HepG2 (cell line): ENCODE results near the gene RABEPK. TPM values are rescaled to one million over a fixed set of nuclear protein-coding genes. Genes with fewer than 3 reads are reported as not detected.

Experiments used
- PITX1 ChIP-seq: sonication (generic); formaldehyde crosslinking; IDR thresholded peaks from 2 replicates; pipeline ENCODE4 v1.5.1; 2020; ENCODE audit warnings: mild to moderate bottlenecking, missing genetic modification reagents
- POLR2A ChIP-seq, 2 experiments: IDR thresholded peaks; 2 replicates each; pipeline ENCODE4 v1.6.1; 2011; ENCODE audit warnings: low read depth in 2 of 2, low read length in 2 of 2, mild to moderate bottlenecking in 1 of 2, moderate library complexity in 1 of 2; ENCODE audit not compliant: insufficient read depth in 1 of 2
- PRMT3 ChIP-seq: sonication (generic); formaldehyde crosslinking; IDR thresholded peaks from 2 replicates; pipeline ENCODE4 v1.8.1; 2022; ENCODE audit warnings: low read depth, mild to moderate bottlenecking, moderate library complexity, missing genetic modification reagents, borderline replicate concordance
- PTBP1 ChIP-seq: fragments of 200-400 bp; formaldehyde crosslinking; IDR thresholded peaks from 2 replicates; pipeline ENCODE4 v1.6.1; 2018; ENCODE audit warnings: low read length, low read depth; ENCODE audit not compliant: poor library complexity, severe bottlenecking
- SMAD3 ChIP-seq: sonication (generic); formaldehyde crosslinking; IDR thresholded peaks from 2 replicates; pipeline ENCODE4 v1.4.0; 2020; ENCODE audit warnings: missing genetic modification reagents
- SNAI1 ChIP-seq: sonication (generic); formaldehyde crosslinking; IDR thresholded peaks from 2 replicates; pipeline ENCODE4 v1.5.0; 2020; ENCODE audit warnings: mild to moderate bottlenecking, missing genetic modification reagents, borderline replicate concordance
- SRSF1 ChIP-seq: fragments of 200-400 bp; formaldehyde crosslinking; optimal IDR thresholded peaks from 2 replicates; pipeline ENCODE3; 2017; ENCODE audit warnings: mild to moderate bottlenecking, low read depth, low read length, moderate library complexity
- TCF7 ChIP-seq: sonication (generic); IDR thresholded peaks from 2 replicates; pipeline ENCODE4 v1.6.1; 2016; ENCODE audit warnings: antibody characterized with exemption, low read depth
- TMF1 ChIP-seq: sonication (generic); formaldehyde crosslinking; IDR thresholded peaks from 2 replicates; pipeline ENCODE4 v1.8.1; 2022; ENCODE audit warnings: low read depth, missing genetic modification reagents
- ZFYVE20 ChIP-seq: sonication (generic); formaldehyde crosslinking; IDR thresholded peaks from 2 replicates; pipeline ENCODE4 v1.8.0; 2023; ENCODE audit warnings: low read depth, mild to moderate bottlenecking, moderate library complexity, missing genetic modification reagents, borderline replicate concordance
- ZMYM4 ChIP-seq: sonication (generic); formaldehyde crosslinking; IDR thresholded peaks from 2 replicates; pipeline ENCODE4 v1.8.1; 2023; ENCODE audit warnings: mild to moderate bottlenecking, missing genetic modification reagents
- ZNF224 ChIP-seq: sonication (generic); formaldehyde crosslinking; IDR thresholded peaks from 2 replicates; pipeline ENCODE4 v1.5.0; 2020; ENCODE audit warnings: mild to moderate bottlenecking, missing genetic modification reagents
- ZNF34 ChIP-seq: sonication (generic); formaldehyde crosslinking; IDR thresholded peaks from 2 replicates; pipeline ENCODE4 v1.4.0; 2020; ENCODE audit warnings: mild to moderate bottlenecking, missing genetic modification reagents, borderline replicate concordance
- ZNF441 ChIP-seq: sonication (generic); formaldehyde crosslinking; IDR thresholded peaks from 2 replicates; pipeline ENCODE4 v1.7.0; 2021; ENCODE audit warnings: missing genetic modification reagents, borderline replicate concordance
- ZNF670 ChIP-seq: sonication (generic); formaldehyde crosslinking; IDR thresholded peaks from 2 replicates; pipeline ENCODE4 v1.8.0; 2022; ENCODE audit warnings: mild to moderate bottlenecking, missing genetic modification reagents, borderline replicate concordance
- ZNF674 ChIP-seq: sonication (generic); formaldehyde crosslinking; IDR thresholded peaks from 2 replicates; pipeline ENCODE4 v1.5.0; 2020; ENCODE audit warnings: low read depth, mild to moderate bottlenecking, missing genetic modification reagents
- ZNF737 ChIP-seq: sonication (generic); formaldehyde crosslinking; IDR thresholded peaks from 2 replicates; pipeline ENCODE4 v1.5.0; 2020; ENCODE audit warnings: missing genetic modification reagents, mild to moderate bottlenecking, borderline replicate concordance
- polyA plus RNA-seq, 8 experiments: library from polyadenylated mRNA; depleted of rRNA in 3 of 8; stranded (reverse) in 7 of 8; unstranded in 1 of 8; fragments of >200 nt; fragmentation: Illumina TruSeq in 4 of 8; extraction: Trizol in 4 of 8; gene quantifications; 2 replicates each; pipeline versions ENCODE4 v1.2.1 to v1.2.3, GENCODE V29; 2011 to 2016; ENCODE audit warnings: low read depth in 4 of 8, missing spikeins in 1 of 8, mixed read lengths in 1 of 8; ENCODE audit not compliant: insufficient read depth in 1 of 8
- total RNA-seq, 5 experiments: library from RNA; depleted of rRNA; stranded (reverse); fragments of >200 nt; fragmentation: Illumina TruSeq; extraction: Trizol; gene quantifications; 2 replicates each; pipeline ENCODE4 v1.2.3, GENCODE V29; 2016; ENCODE audit warnings: low read depth in 1 of 5
- TF ChIP-seq, protein P1 (sequence below): sonication (generic); formaldehyde crosslinking; IDR thresholded peaks from 2 replicates; pipeline ENCODE4 v1.5.0; 2020; ENCODE audit warnings: mild to moderate bottlenecking, missing genetic modification reagents, borderline replicate concordance
- TF ChIP-seq, protein P2 (sequence below): sonication (generic); formaldehyde crosslinking; IDR thresholded peaks from 2 replicates; pipeline ENCODE4 v1.4.0; 2020; ENCODE audit warnings: missing genetic modification reagents, mild to moderate bottlenecking, borderline replicate concordance
- TF ChIP-seq, protein P3 (sequence below): sonication (generic); formaldehyde crosslinking; IDR thresholded peaks from 2 replicates; pipeline ENCODE4 v1.8.1; 2022; ENCODE audit warnings: mild to moderate bottlenecking, missing genetic modification reagents

Gene RABEPK
- total and polyA plus RNA-seq, 2 of the 13 experiments (the other 11 are each of a cell fraction or from before 2014, with no cell fraction given), result 75.5 to 90.0 TPM

DNA sequence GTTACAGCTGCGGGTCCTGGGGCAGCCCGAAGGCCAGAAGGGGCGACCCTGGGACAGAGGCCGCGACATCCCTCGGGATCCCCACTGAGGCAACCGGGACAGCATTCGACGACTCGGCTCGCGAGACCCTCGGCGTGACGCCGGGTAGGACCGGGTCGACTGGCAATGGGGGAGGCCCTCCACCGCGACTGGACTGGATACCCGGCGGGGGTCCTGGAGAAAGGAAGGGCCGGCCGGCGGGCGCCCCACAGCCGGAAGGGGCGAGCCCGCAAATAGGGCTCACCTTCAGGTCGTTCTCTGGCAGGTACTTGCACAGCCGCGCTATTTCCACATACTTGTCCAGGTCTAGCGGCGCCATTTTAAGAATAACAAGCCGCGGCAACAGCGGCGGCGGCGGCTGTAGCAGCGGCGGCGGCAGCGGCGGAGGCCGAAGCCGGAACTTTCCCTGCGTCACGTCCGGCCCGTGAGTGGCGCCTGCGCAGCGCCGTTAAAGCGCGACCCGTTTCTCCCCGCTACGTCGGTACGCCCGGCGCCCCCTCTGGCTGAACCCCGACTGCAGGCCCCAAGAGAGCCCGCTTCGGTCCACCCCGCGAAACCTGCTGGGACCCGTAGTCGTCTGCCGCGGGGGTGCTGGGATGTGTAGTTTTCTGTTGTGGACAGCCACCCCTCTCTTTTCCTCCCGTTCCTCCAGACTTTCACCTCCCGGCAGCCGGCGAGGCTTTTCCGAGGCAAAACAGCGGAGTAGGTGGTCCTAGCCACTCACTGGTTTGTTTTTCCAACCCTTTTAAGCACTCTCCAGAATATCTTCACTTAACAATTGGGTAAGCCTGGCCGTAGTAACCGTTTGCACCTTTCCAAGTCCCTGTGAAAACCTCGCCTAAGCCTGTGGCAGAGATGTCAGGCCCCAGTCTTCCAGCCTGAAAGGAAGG lies 10.7 kb upstream of the RABEPK start, which contains the start of gene PPP6C (continued):
- TF ChIP-seq, protein P1, sequence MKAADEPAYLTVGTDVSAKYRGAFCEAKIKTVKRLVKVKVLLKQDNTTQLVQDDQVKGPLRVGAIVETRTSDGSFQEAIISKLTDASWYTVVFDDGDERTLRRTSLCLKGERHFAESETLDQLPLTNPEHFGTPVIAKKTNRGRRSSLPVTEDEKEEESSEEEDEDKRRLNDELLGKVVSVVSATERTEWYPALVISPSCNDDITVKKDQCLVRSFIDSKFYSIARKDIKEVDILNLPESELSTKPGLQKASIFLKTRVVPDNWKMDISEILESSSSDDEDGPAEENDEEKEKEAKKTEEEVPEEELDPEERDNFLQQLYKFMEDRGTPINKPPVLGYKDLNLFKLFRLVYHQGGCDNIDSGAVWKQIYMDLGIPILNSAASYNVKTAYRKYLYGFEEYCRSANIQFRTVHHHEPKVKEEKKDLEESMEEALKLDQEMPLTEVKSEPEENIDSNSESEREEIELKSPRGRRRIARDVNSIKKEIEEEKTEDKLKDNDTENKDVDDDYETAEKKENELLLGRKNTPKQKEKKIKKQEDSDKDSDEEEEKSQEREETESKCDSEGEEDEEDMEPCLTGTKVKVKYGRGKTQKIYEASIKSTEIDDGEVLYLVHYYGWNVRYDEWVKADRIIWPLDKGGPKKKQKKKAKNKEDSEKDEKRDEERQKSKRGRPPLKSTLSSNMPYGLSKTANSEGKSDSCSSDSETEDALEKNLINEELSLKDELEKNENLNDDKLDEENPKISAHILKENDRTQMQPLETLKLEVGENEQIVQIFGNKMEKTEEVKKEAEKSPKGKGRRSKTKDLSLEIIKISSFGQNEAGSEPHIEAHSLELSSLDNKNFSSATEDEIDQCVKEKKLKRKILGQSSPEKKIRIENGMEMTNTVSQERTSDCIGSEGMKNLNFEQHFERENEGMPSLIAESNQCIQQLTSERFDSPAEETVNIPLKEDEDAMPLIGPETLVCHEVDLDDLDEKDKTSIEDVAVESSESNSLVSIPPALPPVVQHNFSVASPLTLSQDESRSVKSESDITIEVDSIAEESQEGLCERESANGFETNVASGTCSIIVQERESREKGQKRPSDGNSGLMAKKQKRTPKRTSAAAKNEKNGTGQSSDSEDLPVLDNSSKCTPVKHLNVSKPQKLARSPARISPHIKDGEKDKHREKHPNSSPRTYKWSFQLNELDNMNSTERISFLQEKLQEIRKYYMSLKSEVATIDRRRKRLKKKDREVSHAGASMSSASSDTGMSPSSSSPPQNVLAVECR (CRISPR knock-in tag), result peak; percentile 81
- peak; percentile 75; the same call in 1 of the 2 replicates for TF ChIP-seq PRMT3 (CRISPR knock-in tag)
- TF ChIP-seq ZNF674, result no peak
- peak; percentile 71; the same call in 1 of the 2 replicates for TF ChIP-seq ZNF441 (CRISPR knock-in tag)
- TF ChIP-seq, protein P2, sequence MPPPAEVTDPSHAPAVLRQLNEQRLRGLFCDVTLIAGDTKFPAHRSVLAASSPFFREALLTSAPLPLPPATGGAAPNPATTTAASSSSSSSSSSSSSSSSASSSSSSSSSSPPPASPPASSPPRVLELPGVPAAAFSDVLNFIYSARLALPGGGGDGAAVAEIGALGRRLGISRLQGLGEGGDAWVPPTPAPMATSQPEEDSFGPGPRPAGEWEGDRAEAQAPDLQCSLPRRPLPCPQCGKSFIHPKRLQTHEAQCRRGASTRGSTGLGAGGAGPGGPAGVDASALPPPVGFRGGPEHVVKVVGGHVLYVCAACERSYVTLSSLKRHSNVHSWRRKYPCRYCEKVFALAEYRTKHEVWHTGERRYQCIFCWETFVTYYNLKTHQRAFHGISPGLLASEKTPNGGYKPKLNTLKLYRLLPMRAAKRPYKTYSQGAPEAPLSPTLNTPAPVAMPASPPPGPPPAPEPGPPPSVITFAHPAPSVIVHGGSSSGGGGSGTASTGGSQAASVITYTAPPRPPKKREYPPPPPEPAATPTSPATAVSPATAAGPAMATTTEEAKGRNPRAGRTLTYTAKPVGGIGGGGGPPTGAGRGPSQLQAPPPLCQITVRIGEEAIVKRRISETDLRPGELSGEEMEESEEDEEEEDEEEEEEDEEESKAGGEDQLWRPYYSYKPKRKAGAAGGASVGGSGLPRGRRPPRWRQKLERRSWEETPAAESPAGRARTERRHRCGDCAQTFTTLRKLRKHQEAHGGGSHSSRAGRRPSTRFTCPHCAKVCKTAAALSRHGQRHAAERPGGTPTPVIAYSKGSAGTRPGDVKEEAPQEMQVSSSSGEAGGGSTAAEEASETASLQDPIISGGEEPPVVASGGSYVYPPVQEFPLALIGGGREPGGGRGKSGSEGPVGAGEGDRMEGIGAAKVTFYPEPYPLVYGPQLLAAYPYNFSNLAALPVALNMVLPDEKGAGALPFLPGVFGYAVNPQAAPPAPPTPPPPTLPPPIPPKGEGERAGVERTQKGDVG, result 0 out of 2 replicates have a peak, but pooled peaks have one; percentile 46
- TF ChIP-seq ZMYM4 (CRISPR knock-in tag), result peak; percentile 89
- TF ChIP-seq ZNF737, result no peak; the same call in 1 of the 2 replicates
- TF ChIP-seq ZNF670, result 0 out of 2 replicates have a peak, but pooled peaks have one; percentile 37
- TF ChIP-seq PITX1 (CRISPR knock-in tag), result peak; percentile 54; the same call in 1 of the 2 replicates
- TF ChIP-seq SRSF1, result peak; percentile 35
- TF ChIP-seq POLR2A (IDR thresholded peaks at IDR 0.05; ENCODE audit: insufficient read depth in 1 of 2, low read depth in 2 of 2, low read length in 2 of 2), result peak; percentile 50 to 62
- TF ChIP-seq ZNF224, result no peak
- no peak for TF ChIP-seq PTBP1
- peak; percentile 93 for TF ChIP-seq SMAD3 (CRISPR knock-in tag)
- TF ChIP-seq TCF7, result no peak
- TF ChIP-seq SNAI1 (CRISPR knock-in tag), result no peak
- TF ChIP-seq, protein P3, sequence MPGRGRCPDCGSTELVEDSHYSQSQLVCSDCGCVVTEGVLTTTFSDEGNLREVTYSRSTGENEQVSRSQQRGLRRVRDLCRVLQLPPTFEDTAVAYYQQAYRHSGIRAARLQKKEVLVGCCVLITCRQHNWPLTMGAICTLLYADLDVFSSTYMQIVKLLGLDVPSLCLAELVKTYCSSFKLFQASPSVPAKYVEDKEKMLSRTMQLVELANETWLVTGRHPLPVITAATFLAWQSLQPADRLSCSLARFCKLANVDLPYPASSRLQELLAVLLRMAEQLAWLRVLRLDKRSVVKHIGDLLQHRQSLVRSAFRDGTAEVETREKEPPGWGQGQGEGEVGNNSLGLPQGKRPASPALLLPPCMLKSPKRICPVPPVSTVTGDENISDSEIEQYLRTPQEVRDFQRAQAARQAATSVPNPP (CRISPR knock-in tag), result 0 out of 2 replicates have a peak, but pooled peaks have one; percentile 63
- peak; percentile 65; the same call in 1 of the 2 replicates for TF ChIP-seq TMF1 (CRISPR knock-in tag)
- no peak for TF ChIP-seq ZFYVE20 (CRISPR knock-in tag)
- TF ChIP-seq ZNF34, result no peak
